Panc1 (cell line): ENCODE results near the gene PDGFD.

Source experiments
- SIN3A ChIP-seq: IDR thresholded peaks from 2 replicates; pipeline ENCODE4 v1.6.1; 2012; ENCODE audit warnings: low read depth, mild to moderate bottlenecking, low read length, moderate library complexity, borderline replicate concordance; ENCODE audit not compliant: insufficient read depth
- TCF7L2 ChIP-seq: IDR thresholded peaks from 2 replicates; pipeline ENCODE4 v1.6.1; 2011; ENCODE audit warnings: mild to moderate bottlenecking, low read depth, low read length, inconsistent platforms
- TF ChIP-seq, protein P1 (sequence below): fragments of 450-650 bp; IDR thresholded peaks from 2 replicates; pipeline ENCODE4 v1.5.1; 2017; ENCODE audit warnings: mild to moderate bottlenecking
- TF ChIP-seq, protein P2 (sequence below), 2 experiments: IDR thresholded peaks; 2 replicates each; pipeline ENCODE4 v1.6.1; 2011 to 2012; ENCODE audit warnings: low read depth in 2 of 2, control low read depth in 1 of 2, low read length in 1 of 2, mild to moderate bottlenecking in 1 of 2, moderate library complexity in 1 of 2; ENCODE audit not compliant: insufficient read depth in 1 of 2

DNA sequence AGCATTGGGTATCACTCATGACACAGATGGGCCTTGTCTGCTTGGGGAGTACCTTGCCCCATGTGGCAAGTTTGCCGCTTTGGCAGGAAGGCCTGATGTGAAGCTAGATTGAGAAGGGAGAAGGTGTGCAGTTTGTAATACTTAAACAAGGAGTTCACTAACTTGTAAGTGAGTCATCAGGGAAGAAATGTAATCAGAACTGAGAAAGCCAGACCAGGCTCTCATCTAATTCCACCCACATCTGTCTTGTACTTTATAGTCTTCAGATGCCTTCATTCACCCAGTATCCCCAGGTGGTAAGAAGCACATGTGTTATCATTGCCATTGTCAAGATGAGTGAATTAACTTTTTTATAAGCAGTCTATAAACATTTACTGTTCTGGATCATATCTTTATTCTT lies 243.5 kb downstream of the PDGFD start:
- TF ChIP-seq SIN3A (no peak), TCF7L2 (no peak)
- TF ChIP-seq, protein P1, sequence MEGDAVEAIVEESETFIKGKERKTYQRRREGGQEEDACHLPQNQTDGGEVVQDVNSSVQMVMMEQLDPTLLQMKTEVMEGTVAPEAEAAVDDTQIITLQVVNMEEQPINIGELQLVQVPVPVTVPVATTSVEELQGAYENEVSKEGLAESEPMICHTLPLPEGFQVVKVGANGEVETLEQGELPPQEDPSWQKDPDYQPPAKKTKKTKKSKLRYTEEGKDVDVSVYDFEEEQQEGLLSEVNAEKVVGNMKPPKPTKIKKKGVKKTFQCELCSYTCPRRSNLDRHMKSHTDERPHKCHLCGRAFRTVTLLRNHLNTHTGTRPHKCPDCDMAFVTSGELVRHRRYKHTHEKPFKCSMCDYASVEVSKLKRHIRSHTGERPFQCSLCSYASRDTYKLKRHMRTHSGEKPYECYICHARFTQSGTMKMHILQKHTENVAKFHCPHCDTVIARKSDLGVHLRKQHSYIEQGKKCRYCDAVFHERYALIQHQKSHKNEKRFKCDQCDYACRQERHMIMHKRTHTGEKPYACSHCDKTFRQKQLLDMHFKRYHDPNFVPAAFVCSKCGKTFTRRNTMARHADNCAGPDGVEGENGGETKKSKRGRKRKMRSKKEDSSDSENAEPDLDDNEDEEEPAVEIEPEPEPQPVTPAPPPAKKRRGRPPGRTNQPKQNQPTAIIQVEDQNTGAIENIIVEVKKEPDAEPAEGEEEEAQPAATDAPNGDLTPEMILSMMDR = no peak
- TF ChIP-seq, protein P2, sequence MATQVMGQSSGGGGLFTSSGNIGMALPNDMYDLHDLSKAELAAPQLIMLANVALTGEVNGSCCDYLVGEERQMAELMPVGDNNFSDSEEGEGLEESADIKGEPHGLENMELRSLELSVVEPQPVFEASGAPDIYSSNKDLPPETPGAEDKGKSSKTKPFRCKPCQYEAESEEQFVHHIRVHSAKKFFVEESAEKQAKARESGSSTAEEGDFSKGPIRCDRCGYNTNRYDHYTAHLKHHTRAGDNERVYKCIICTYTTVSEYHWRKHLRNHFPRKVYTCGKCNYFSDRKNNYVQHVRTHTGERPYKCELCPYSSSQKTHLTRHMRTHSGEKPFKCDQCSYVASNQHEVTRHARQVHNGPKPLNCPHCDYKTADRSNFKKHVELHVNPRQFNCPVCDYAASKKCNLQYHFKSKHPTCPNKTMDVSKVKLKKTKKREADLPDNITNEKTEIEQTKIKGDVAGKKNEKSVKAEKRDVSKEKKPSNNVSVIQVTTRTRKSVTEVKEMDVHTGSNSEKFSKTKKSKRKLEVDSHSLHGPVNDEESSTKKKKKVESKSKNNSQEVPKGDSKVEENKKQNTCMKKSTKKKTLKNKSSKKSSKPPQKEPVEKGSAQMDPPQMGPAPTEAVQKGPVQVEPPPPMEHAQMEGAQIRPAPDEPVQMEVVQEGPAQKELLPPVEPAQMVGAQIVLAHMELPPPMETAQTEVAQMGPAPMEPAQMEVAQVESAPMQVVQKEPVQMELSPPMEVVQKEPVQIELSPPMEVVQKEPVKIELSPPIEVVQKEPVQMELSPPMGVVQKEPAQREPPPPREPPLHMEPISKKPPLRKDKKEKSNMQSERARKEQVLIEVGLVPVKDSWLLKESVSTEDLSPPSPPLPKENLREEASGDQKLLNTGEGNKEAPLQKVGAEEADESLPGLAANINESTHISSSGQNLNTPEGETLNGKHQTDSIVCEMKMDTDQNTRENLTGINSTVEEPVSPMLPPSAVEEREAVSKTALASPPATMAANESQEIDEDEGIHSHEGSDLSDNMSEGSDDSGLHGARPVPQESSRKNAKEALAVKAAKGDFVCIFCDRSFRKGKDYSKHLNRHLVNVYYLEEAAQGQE (IDR thresholded peaks at IDR 0.05; ENCODE audit: insufficient read depth in 1 of 2, low read depth in 2 of 2, low read length in 1 of 2) = no peak
